ENCODE data around the gene ARHGAP42. TPM values are rescaled to one million over a fixed set of nuclear protein-coding genes. Genes with fewer than 3 reads are reported as not detected.

ARHGAP42 gene
- total RNA-seq, 4 donors from 2014 or later, result 5.1 to 10.6 (median 8.0) TPM

DNA sequence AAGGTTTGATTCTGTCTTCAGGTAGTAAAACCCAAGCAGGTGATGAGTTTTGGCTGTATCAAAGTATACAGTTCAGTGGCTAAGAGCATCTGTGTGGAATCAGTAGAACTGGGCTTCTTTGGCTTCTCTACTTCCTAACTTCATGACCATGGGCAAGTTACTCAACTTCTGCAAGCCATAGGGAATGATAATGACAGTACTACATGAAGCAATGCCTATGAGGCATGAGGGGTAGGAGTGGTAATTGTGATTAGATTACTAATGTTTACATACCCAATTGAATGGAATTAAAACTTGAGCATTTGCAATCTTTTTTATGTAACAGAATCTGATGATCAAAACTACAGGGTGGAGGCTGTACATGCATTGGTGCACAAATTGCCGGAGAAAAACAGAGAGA lies 278.3 kb downstream of the ARHGAP42 start:
- intact Hi-C loops (cut with DNase I), result no loop called here
- no peaks in the 10 kb centered on the region for H3K27me3 ChIP-seq
- 91% methylated on average over 1 of the region's 1 CpG for WGBS
- H3K36me3 ChIP-seq, result peaks cover 0 to 9% (median 4%) of the 10 kb centered on the region in 4 donors
- DNase-seq (ENCODE audit: extremely low spot score), result no peak
- no peak overlapping the region for H3K27ac ChIP-seq (replicated peaks in 1 of 4)
- H3K9me3 ChIP-seq, result peaks cover 0 to 11% (median 3%) of the 10 kb centered on the region in 4 donors
- TF ChIP-seq POLR2AphosphoS5 (IDR thresholded peaks at IDR 0.05) (no peak), EP300 (IDR thresholded peaks at IDR 0.05) (no peak), POLR2A (IDR thresholded peaks at IDR 0.05; ENCODE audit: low read depth) (no peak)
- TF ChIP-seq, protein P1, sequence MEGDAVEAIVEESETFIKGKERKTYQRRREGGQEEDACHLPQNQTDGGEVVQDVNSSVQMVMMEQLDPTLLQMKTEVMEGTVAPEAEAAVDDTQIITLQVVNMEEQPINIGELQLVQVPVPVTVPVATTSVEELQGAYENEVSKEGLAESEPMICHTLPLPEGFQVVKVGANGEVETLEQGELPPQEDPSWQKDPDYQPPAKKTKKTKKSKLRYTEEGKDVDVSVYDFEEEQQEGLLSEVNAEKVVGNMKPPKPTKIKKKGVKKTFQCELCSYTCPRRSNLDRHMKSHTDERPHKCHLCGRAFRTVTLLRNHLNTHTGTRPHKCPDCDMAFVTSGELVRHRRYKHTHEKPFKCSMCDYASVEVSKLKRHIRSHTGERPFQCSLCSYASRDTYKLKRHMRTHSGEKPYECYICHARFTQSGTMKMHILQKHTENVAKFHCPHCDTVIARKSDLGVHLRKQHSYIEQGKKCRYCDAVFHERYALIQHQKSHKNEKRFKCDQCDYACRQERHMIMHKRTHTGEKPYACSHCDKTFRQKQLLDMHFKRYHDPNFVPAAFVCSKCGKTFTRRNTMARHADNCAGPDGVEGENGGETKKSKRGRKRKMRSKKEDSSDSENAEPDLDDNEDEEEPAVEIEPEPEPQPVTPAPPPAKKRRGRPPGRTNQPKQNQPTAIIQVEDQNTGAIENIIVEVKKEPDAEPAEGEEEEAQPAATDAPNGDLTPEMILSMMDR (IDR thresholded peaks at IDR 0.05), result no peak
- H3K4me1 ChIP-seq, result peaks cover 0 to 5% (median 1%) of the 10 kb centered on the region in 4 donors
- H3K4me3 ChIP-seq, result no peak overlapping the region

- peaks cover 0 to 6% (median 2%) of the 10 kb centered on the region in 4 donors for H3K4me1 ChIP-seq
- H3K27ac ChIP-seq (replicated peaks in 1 of 4), result no peak overlapping the region
- no peak overlapping the region for H3K4me3 ChIP-seq
- intact Hi-C loops (cut with DNase I), result no loop called here
- H3K27me3 ChIP-seq, result no peaks in the 10 kb centered on the region
- peaks cover 0 to 11% (median 3%) of the 10 kb centered on the region in 4 donors for H3K9me3 ChIP-seq
- DNase-seq (ENCODE audit: extremely low spot score), result no peak
- H3K36me3 ChIP-seq, result peaks cover 0 to 9% (median 4%) of the 10 kb centered on the region in 4 donors
- TF ChIP-seq POLR2A (IDR thresholded peaks at IDR 0.05; ENCODE audit: low read depth), result no peak
- TF ChIP-seq POLR2AphosphoS5 (IDR thresholded peaks at IDR 0.05), result no peak
Measured at GRCh38 chr11:100966366-100966765, 279.3 kb downstream of the ARHGAP42 start.

DNA sequence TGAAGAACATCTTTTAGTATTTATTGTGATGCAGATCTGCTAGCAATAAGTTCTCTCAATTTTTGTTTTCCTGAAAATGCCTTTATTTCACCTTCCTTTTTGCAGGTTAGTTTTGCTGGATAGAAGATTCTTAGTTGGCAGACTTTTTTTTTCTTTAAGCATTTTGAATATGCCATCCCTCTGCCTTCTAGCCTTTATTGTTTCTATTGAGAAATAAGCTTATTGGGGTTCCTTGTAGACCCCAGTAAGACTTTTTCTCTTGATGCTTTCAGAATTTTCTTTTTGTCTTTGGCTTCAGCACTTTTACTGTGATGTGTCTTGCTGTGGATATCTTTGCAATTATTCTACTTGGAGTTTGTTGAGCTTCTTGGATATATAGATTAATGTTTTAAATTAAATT lies 281.9 kb downstream of the ARHGAP42 start:
- Histone ChIP-seq H3K4me3 (no peak overlapping the region), H3K27ac (replicated peaks in 1 of 4) (no peak overlapping the region), H3K36me3 (peaks cover 0 to 3% (median 0%) of the 10 kb centered on the region in 4 donors), H3K4me1 (peaks cover 0 to 6% (median 2%) of the 10 kb centered on the region in 4 donors), H3K27me3 (no peaks in the 10 kb centered on the region), H3K9me3 (peaks cover 0 to 11% (median 3%) of the 10 kb centered on the region in 4 donors)
- no peak for DNase-seq (ENCODE audit: extremely low spot score)
- TF ChIP-seq EP300 (IDR thresholded peaks at IDR 0.05) (no peak), POLR2AphosphoS5 (IDR thresholded peaks at IDR 0.05) (no peak), POLR2A (IDR thresholded peaks at IDR 0.05; ENCODE audit: low read depth) (no peak)
- TF ChIP-seq, protein P1 (IDR thresholded peaks at IDR 0.05), result no peak
- intact Hi-C loops (cut with DNase I), result no loop called here

- Histone ChIP-seq H3K4me1 (peaks cover 0 to 6% (median 0%) of the 10 kb centered on the region in 4 donors), H3K36me3 (peaks cover 0 to 11% (median 8%) of the 10 kb centered on the region in 4 donors), H3K9me3 (peaks cover 0 to 11% (median 3%) of the 10 kb centered on the region in 4 donors), H3K27ac (replicated peaks in 1 of 4) (no peak overlapping the region), H3K4me3 (no peak overlapping the region), H3K27me3 (no peaks in the 10 kb centered on the region)
- DNase-seq (ENCODE audit: extremely low spot score), result no peak
- TF ChIP-seq POLR2A (IDR thresholded peaks at IDR 0.05; ENCODE audit: low read depth), result no peak
- TF ChIP-seq POLR2AphosphoS5 (IDR thresholded peaks at IDR 0.05), result no peak
- no peak for TF ChIP-seq EP300 (IDR thresholded peaks at IDR 0.05)
- TF ChIP-seq, protein P1 (IDR thresholded peaks at IDR 0.05), result no peak
- 72% methylated on average over 4 of the region's 4 CpGs for WGBS
- intact Hi-C loops (cut with DNase I), result no loop called here
Measured at GRCh38 chr11:100970283-100971164, 283.4 kb downstream of the ARHGAP42 start.

DNA sequence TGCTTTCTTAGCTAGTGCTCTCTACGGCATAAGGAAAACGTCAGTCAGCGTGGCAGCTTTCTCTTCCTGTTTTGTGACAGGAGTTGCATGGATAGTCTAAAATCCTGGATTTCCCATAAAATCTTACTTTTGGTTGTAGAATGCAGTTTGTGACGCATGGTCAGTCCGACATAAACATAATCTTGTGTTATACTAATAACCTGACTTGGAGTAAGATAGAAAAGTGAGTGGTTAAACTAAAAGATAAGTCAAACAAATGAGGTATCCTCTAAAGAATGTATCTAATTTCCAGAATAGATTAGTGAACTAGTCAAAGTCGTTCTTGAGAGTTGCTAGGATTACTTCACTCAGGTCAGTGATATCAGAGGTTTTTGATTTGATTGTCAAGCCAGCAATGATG lies 285.0 kb downstream of the ARHGAP42 start:
- H3K4me1 ChIP-seq, result peaks cover 0 to 6% (median 0%) of the 10 kb centered on the region in 4 donors
- intact Hi-C loops (cut with DNase I), result no loop called here
- peaks cover 0 to 26% (median 18%) of the 10 kb centered on the region in 4 donors for H3K36me3 ChIP-seq
- TF ChIP-seq, protein P1 (IDR thresholded peaks at IDR 0.05), result no peak
- TF ChIP-seq EP300 (IDR thresholded peaks at IDR 0.05) (no peak), POLR2A (IDR thresholded peaks at IDR 0.05; ENCODE audit: low read depth) (no peak), POLR2AphosphoS5 (IDR thresholded peaks at IDR 0.05) (no peak)
- no peaks in the 10 kb centered on the region for H3K27me3 ChIP-seq
- DNase-seq (ENCODE audit: extremely low spot score), result no peak
- no peak overlapping the region for H3K4me3 ChIP-seq
- H3K27ac ChIP-seq (replicated peaks in 1 of 4), result no peak overlapping the region
- peaks cover 0 to 11% (median 3%) of the 10 kb centered on the region in 4 donors for H3K9me3 ChIP-seq
- 67% methylated on average over 6 of the region's 6 CpGs for WGBS
